Mesendoderm (in vitro differentiated cells): ENCODE measurements around the gene LDLRAD4.
"Not testable (repeated sequence)": the region's sequence is repeated elsewhere in the genome, so short reads cannot be mapped to it uniquely, and the experiment has no call there.

Experiments
- DNase-seq: peaks from one replicate; pipeline ENCODE4 v3.0.0; 2013
- H2AK5ac ChIP-seq: 2 replicates; pipeline ENCODE4 v1.6.1; 2013; ENCODE audit warnings: low read length, inconsistent platforms
- H2BK120ac ChIP-seq: 2 replicates; pipeline ENCODE4 v1.6.1; 2013; ENCODE audit warnings: low read depth, mild to moderate bottlenecking, low read length, moderate library complexity, mixed read lengths
- H2BK15ac ChIP-seq: replicated peaks from 2 replicates; pipeline ENCODE4 v1.6.1; 2013; ENCODE audit warnings: low read depth, mild to moderate bottlenecking, moderate library complexity
- H2BK5ac ChIP-seq: 2 replicates; pipeline ENCODE4 v1.6.1; 2013; ENCODE audit warnings: low read length, inconsistent platforms
- H3K18ac ChIP-seq: 2 replicates; pipeline ENCODE4 v1.6.1; 2013; ENCODE audit warnings: mild to moderate bottlenecking, low read length, mixed read lengths
- H3K23ac ChIP-seq: one replicate; pipeline ENCODE4 v1.6.1; 2013; ENCODE audit warnings: low read length
- H3K27ac ChIP-seq: 2 replicates; pipeline ENCODE4 v1.5.1; 2013; ENCODE audit warnings: low read depth, mild to moderate bottlenecking, inconsistent platforms, low read length, moderate library complexity
- H3K27me3 ChIP-seq: 2 replicates; pipeline ENCODE4 v1.6.1; 2013; ENCODE audit warnings: low read length, control low read depth, mild to moderate bottlenecking, inconsistent platforms; ENCODE audit not compliant: insufficient read depth, poor library complexity
- H3K36me3 ChIP-seq: 2 replicates; pipeline ENCODE4 v1.6.1; 2013; ENCODE audit warnings: low read length, inconsistent platforms; ENCODE audit not compliant: control insufficient read depth, insufficient read depth
- H3K4ac ChIP-seq: one replicate; pipeline ENCODE4 v1.6.1; 2013; ENCODE audit warnings: low read depth, mild to moderate bottlenecking, low read length, moderate library complexity
- H3K4me1 ChIP-seq: 2 replicates; pipeline ENCODE4 v1.6.1; 2013; ENCODE audit warnings: low read depth, low read length, inconsistent platforms; ENCODE audit not compliant: control insufficient read depth
- H3K4me2 ChIP-seq: 2 replicates; pipeline ENCODE4 v1.6.1; 2013; ENCODE audit warnings: low read length
- H3K4me3 ChIP-seq: 2 replicates; pipeline ENCODE4 v1.5.1; 2013; ENCODE audit warnings: mild to moderate bottlenecking, low read length
- H3K56ac ChIP-seq: one replicate; pipeline ENCODE4 v1.6.1; 2013; ENCODE audit warnings: low read length
- H3K79me1 ChIP-seq: 2 replicates; pipeline ENCODE4 v1.6.1; 2013; ENCODE audit warnings: low read length, inconsistent platforms
- H3K79me2 ChIP-seq: 2 replicates; pipeline ENCODE4 v1.6.1; 2013; ENCODE audit warnings: mild to moderate bottlenecking, low read length; ENCODE audit not compliant: control insufficient read depth, insufficient read depth
- H3K9ac ChIP-seq: 2 replicates; pipeline ENCODE4 v1.6.1; 2013; ENCODE audit warnings: low read length, inconsistent platforms
- H4K5ac ChIP-seq: one replicate; pipeline ENCODE4 v1.6.1; 2013; ENCODE audit warnings: low read length
- H4K8ac ChIP-seq: one replicate; pipeline ENCODE4 v1.6.1; 2013; ENCODE audit warnings: low read depth, mild to moderate bottlenecking, control low read depth, low read length, moderate library complexity
- WGBS: extraction: QIAGEN DNeasy Blood & Tissue Kit; methylation state at CpG from one replicate; pipeline ENCODE4 v1.1.7; 2013; ENCODE audit warnings: low lambda C conversion rate, missing lambda C conversion rate; ENCODE audit not compliant: insufficient coverage; ENCODE audit errors: extremely low coverage; 5-methylcytosine and 5-hydroxymethylcytosine counted together

Gene LDLRAD4

DNA sequence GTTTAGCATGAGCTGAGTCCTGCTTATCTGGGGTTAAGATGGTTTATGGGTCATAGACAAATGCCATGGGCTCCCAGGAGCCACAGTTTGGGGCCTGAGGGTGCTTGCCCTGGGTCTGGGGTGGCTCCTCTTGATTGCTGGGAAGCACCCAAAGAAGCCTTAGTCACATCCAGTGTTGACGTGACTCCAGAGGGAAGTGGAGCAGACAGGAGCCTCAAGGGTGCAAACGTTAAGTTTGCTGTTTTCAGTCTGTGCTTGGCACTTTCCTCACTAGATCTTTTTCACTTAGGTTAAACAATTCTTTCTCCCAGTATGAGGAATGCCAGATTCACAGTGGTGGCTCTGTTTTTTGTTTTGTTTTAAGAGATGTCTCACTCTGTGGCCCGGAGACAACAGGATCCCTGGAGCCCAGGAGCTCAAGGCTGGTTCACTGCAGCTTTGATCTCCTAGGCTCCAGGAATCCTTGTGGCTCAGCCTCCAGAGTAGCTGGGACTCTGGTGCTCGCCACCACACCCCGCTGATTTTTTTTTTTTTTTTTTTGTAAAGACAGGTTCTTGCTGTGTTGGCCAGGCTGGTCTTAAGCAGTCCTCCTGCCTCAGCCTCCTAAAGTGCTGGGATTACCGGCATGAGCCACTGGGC is 256.5 kb downstream of the LDLRAD4 start:
- WGBS, result no CpG with 5 or more reads among the region's 6 CpGs
- H3K79me1 ChIP-seq, result no peaks in the 10 kb centered on the region

DNA sequence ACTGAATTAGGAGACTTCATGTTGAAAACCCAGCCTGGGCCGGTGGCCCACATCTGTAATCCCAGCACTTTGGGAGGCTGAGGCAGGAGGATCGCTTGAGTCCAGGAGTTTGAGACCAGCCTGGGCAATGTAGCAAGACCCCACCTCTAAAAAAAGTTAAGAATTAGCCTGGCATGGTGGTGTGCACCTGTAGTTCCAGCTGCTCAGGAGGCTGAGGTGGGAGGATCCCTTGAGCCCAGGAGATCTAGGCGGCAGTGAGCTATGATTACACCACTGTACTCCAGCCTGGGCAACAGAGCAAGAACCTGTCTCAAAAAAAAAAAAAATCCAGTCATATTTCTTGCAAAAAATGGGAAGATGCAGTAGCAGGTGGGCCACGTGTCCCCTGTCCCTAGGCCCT is 257.8 kb downstream of the LDLRAD4 start:
- H2AK5ac ChIP-seq, H3K4me3 ChIP-seq, H4K5ac ChIP-seq, H3K79me1 ChIP-seq, H3K36me3 ChIP-seq, H3K79me2 ChIP-seq, H3K27ac ChIP-seq, H2BK15ac ChIP-seq, H2BK120ac ChIP-seq, H3K23ac ChIP-seq, H3K4me2 ChIP-seq, H3K18ac ChIP-seq, H3K56ac ChIP-seq, H4K8ac ChIP-seq, H2BK5ac ChIP-seq, H3K4ac ChIP-seq, H3K27me3 ChIP-seq, H3K9ac ChIP-seq, DNase-seq, H3K4me1 ChIP-seq: not testable (repeated sequence)
- WGBS, result no CpG with 5 or more reads among the region's 4 CpGs

More for the DNA sequence above, 256.5 kb downstream of the LDLRAD4 start:
- Histone ChIP-seq H3K4me2 (no peak overlapping the region), H2BK5ac (no peak overlapping the region), H3K27ac (no peak overlapping the region), H3K23ac (no peak overlapping the region), H4K5ac (no peak overlapping the region), H3K9ac (no peak overlapping the region), H3K4me3 (no peak overlapping the region), H3K4ac (no peak overlapping the region), H3K4me1 (no peaks in the 10 kb centered on the region), H3K36me3 (no peaks in the 10 kb centered on the region), H2AK5ac (no peak overlapping the region), H4K8ac (no peak overlapping the region), H3K27me3 (no peaks in the 10 kb centered on the region), H2BK15ac (no peak overlapping the region), H3K56ac (no peak overlapping the region), H2BK120ac (no peak overlapping the region), H3K79me2 (no peaks in the 10 kb centered on the region), H3K18ac (no peak overlapping the region)
- no peak for DNase-seq

DNA sequence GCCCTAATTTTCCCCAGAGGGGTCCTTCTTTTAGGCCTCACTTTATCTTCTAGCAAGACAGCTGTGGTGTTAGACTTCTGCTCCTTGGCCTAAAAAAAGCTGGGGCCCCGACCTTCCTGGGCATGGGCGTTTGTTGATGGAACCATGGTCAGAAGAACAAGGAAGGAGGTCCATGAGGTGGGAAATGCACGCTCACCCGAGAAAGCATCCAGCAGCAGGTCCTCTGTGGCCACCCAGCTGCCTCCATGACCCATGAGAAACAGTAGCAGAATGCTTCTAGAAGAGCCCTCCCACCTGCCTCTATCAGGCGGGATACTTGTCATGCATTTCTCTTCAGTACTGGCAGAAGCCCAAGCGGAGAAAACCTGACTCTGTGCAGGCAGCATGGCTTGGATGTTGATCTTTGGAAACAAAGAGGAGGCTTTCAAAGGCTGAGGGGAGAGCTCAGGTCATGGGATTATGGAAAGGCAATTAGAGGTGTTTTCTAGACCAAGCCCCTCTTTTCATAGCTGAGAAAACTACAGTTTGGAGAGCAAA is 258.7 kb downstream of the LDLRAD4 start:
- H3K27ac ChIP-seq, result no peak overlapping the region
- no peaks in the 10 kb centered on the region for H3K4me1 ChIP-seq
- no peaks in the 10 kb centered on the region for H3K79me1 ChIP-seq
- H2BK15ac ChIP-seq, result no peak overlapping the region
- no peak overlapping the region for H3K23ac ChIP-seq
- H4K8ac ChIP-seq, result no peak overlapping the region
- no peak overlapping the region for H3K4ac ChIP-seq
- no peak overlapping the region for H3K9ac ChIP-seq
- DNase-seq, result no peak
- WGBS, result no CpG with 5 or more reads among the region's 6 CpGs
- no peak overlapping the region for H2AK5ac ChIP-seq
- no peak overlapping the region for H3K4me3 ChIP-seq
- H3K27me3 ChIP-seq, result no peaks in the 10 kb centered on the region
- no peak overlapping the region for H3K18ac ChIP-seq
- H2BK5ac ChIP-seq, result no peak overlapping the region
- H4K5ac ChIP-seq, result no peak overlapping the region
- no peaks in the 10 kb centered on the region for H3K79me2 ChIP-seq
- H3K36me3 ChIP-seq, result no peaks in the 10 kb centered on the region
- H2BK120ac ChIP-seq, result no peak overlapping the region
- H3K56ac ChIP-seq, result no peak overlapping the region
- H3K4me2 ChIP-seq, result no peak overlapping the region

DNA sequence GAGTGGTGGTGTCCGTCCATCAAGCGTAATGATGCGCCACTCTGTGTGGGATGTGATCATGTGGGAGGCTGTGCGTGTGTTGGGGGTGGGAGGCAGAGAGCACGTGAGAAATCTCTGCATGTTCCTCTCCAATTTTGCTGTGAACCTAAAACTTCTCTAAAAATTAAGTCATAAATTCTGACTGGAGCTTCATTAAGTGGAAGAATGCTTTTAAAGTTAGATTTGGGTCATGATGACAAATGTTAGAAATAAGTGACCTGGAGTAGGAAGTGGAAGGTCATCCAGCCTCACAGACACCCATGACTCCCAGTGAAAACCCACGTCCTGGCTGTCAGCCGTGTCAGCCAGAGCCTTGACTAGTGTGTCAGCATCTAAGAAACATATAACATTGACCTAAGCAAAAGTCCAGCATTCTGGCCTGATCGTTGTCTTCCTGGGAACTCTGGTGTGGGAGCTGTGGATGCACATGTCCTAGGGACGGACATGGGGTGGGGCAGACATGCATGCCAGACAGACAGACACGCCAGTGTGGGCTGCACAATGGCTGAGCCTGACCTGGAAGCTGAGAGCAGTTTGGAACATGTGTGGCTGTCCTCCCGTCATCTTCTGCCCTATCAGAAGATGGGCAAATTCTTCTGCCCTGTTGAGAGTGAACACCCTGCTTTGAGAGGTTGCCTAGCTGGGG is 262.2 kb downstream of the LDLRAD4 start:
- no peak for DNase-seq
- no peak overlapping the region for H3K9ac ChIP-seq
- no peak overlapping the region for H3K27ac ChIP-seq
- no peak overlapping the region for H3K4me3 ChIP-seq
- H2BK5ac ChIP-seq, result no peak overlapping the region
- H3K4me2 ChIP-seq, result no peak overlapping the region
- no peak overlapping the region for H2AK5ac ChIP-seq
- H3K4me1 ChIP-seq, result no peaks in the 10 kb centered on the region
- H3K23ac ChIP-seq, result no peak overlapping the region
- no peaks in the 10 kb centered on the region for H3K36me3 ChIP-seq
- no peak overlapping the region for H3K18ac ChIP-seq
- H3K4ac ChIP-seq, result no peak overlapping the region
- no peak overlapping the region for H2BK15ac ChIP-seq
- no peaks in the 10 kb centered on the region for H3K79me1 ChIP-seq
- H2BK120ac ChIP-seq, result no peak overlapping the region
- H3K27me3 ChIP-seq, result no peaks in the 10 kb centered on the region
- no CpG with 5 or more reads among the region's 11 CpGs for WGBS
- H3K56ac ChIP-seq, result no peak overlapping the region
- H4K5ac ChIP-seq, result no peak overlapping the region
- no peak overlapping the region for H4K8ac ChIP-seq
- no peaks in the 10 kb centered on the region for H3K79me2 ChIP-seq

DNA sequence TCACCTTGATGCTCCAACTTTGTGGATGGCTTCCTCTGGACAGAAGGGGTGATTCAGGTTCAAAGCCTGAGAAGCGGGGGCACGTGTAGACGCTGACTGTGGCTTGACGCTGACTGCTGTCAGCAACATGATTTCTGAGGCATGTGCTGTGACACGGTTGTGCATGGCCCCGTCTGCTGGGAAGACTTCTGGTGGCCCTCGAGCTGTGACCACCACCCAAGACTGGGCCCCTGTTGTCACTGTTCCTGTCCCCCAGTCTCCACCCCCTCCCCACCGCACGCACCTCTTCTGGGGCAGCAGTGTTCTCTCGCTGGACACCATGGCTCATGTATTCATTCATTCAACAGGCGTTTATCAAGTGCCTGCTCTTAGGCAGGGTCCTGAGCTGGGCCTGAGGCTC is 262.8 kb downstream of the LDLRAD4 start:
- H3K27ac ChIP-seq, result no peak overlapping the region
- H3K79me1 ChIP-seq, result no peaks in the 10 kb centered on the region
- H4K8ac ChIP-seq, result no peak overlapping the region
- H3K4me2 ChIP-seq, result no peak overlapping the region
- H2BK5ac ChIP-seq, result no peak overlapping the region
- no peak overlapping the region for H2BK120ac ChIP-seq
- H4K5ac ChIP-seq, result no peak overlapping the region
- H3K18ac ChIP-seq, result no peak overlapping the region
- H3K4me3 ChIP-seq, result no peak overlapping the region
- no peaks in the 10 kb centered on the region for H3K4me1 ChIP-seq
- no peak overlapping the region for H3K4ac ChIP-seq
- H2AK5ac ChIP-seq, result no peak overlapping the region
- no peak overlapping the region for H3K9ac ChIP-seq
- H3K23ac ChIP-seq, result no peak overlapping the region
- no peaks in the 10 kb centered on the region for H3K36me3 ChIP-seq
- H3K56ac ChIP-seq, result no peak overlapping the region
- H2BK15ac ChIP-seq, result no peak overlapping the region
- H3K79me2 ChIP-seq, result no peaks in the 10 kb centered on the region
- DNase-seq, result no peak
- H3K27me3 ChIP-seq, result no peaks in the 10 kb centered on the region
- no CpG with 5 or more reads among the region's 11 CpGs for WGBS
